Naive thymus-derived CD4-positive, alpha-beta T cell (primary cell): Measurements from ENCODE around the gene RFX7. TPM values are rescaled to one million over a fixed set of nuclear protein-coding genes. Genes with fewer than 3 reads are reported as not detected.
"Not testable (repeated sequence)": the region's sequence is repeated elsewhere in the genome, so short reads cannot be mapped to it uniquely, and the experiment has no call there.

ENCODE experiments used
- ATAC-seq: fragments of 150-1000 bp; cut with Tn5 transposase; 2 replicates; pipeline ENCODE4 v1.10.0; 2021; ENCODE audit warnings: mild to moderate bottlenecking, moderate library complexity
- CTCF ChIA-PET: fragments of 350-600 bp; sonication (Branson Sonifier 250); formaldehyde crosslinking; loops from one replicate; lab custom pipeline; 2021; ENCODE audit warnings: antibody characterized with exemption; lab: Charles Lee
- POLR2A ChIA-PET: fragments of 350-600 bp; sonication (Branson Sonifier 250); formaldehyde crosslinking; loops from one replicate; lab custom pipeline; 2021; ENCODE audit warnings: antibody characterized with exemption, inconsistent platforms; lab: Charles Lee
- DNase-seq, 9 donors: peaks; one replicate each; pipeline versions ENCODE4 v3.0.0 to v3.0.0-alpha.2; 2020 to 2022; ENCODE audit warnings: mixed read lengths in 1 of 9
- H3K27ac ChIP-seq: one replicate; pipeline ENCODE4 v1.7.0; 2013; ENCODE audit warnings: mild to moderate bottlenecking, low read depth, low read length, moderate library complexity
- H3K27me3 ChIP-seq, 2 donors: one replicate each; pipeline ENCODE4 v1.7.0; 2013; ENCODE audit warnings: low read length in 2 of 2, mild to moderate bottlenecking in 2 of 2, moderate library complexity in 2 of 2; ENCODE audit not compliant: control insufficient read depth in 2 of 2, insufficient read depth in 2 of 2
- H3K36me3 ChIP-seq, 3 experiments: 1 replicate in 2 of 3; 2 replicates in 1 of 3; pipeline ENCODE4 v1.7.0; 2013; ENCODE audit warnings: low read length in 3 of 3, mild to moderate bottlenecking in 3 of 3, moderate library complexity in 1 of 3; ENCODE audit not compliant: insufficient read depth in 3 of 3, control insufficient read depth in 2 of 3
- H3K4me1 ChIP-seq, 2 donors: one replicate each; pipeline ENCODE4 v1.7.0; 2013; ENCODE audit warnings: low read length in 2 of 2, mild to moderate bottlenecking in 2 of 2, moderate library complexity in 1 of 2; ENCODE audit not compliant: control insufficient read depth in 2 of 2, insufficient read depth in 2 of 2
- H3K4me3 ChIP-seq: 2 replicates; pipeline ENCODE4 v1.7.0; 2013; ENCODE audit warnings: mild to moderate bottlenecking, low read length
- H3K9me3 ChIP-seq, 3 experiments: 1 replicate in 2 of 3; 2 replicates in 1 of 3; pipeline ENCODE4 v1.7.0; 2013; ENCODE audit warnings: low read length in 3 of 3; ENCODE audit not compliant: control insufficient read depth in 2 of 3
- H3K27ac Mint-ChIP-seq, 9 donors: one replicate each; pipeline ENCODE4 v1.8.0; 2020 to 2022; ENCODE audit warnings: mixed read lengths in 9 of 9, mild to moderate bottlenecking in 8 of 9, moderate library complexity in 5 of 9, inconsistent platforms in 2 of 9
- H3K27me3 Mint-ChIP-seq, 5 donors: one replicate each; pipeline ENCODE4 v1.8.0; 2021 to 2022; ENCODE audit warnings: mixed read lengths in 5 of 5, mild to moderate bottlenecking in 1 of 5
- H3K36me3 Mint-ChIP-seq, 5 donors: one replicate each; pipeline ENCODE4 v1.8.0; 2020 to 2022; ENCODE audit warnings: mixed read lengths in 5 of 5, mild to moderate bottlenecking in 3 of 5, inconsistent platforms in 1 of 5
- H3K4me1 Mint-ChIP-seq, 7 donors: one replicate each; pipeline ENCODE4 v1.8.0; 2020 to 2022; ENCODE audit warnings: mixed read lengths in 7 of 7, mild to moderate bottlenecking in 3 of 7, inconsistent platforms in 1 of 7
- H3K4me3 Mint-ChIP-seq, 10 donors: one replicate each; pipeline ENCODE4 v1.8.0; 2020 to 2022; ENCODE audit warnings: mild to moderate bottlenecking in 10 of 10, mixed read lengths in 10 of 10, moderate library complexity in 6 of 10, inconsistent platforms in 2 of 10
- H3K9me3 Mint-ChIP-seq, 11 donors: one replicate each; pipeline ENCODE4 v1.8.0; 2020 to 2022; ENCODE audit warnings: mixed read lengths in 11 of 11, mild to moderate bottlenecking in 4 of 11, inconsistent platforms in 1 of 11, moderate library complexity in 1 of 11
- intact Hi-C, 2 donors: fragments of 100-400 bp; cut with micrococcal nuclease; formaldehyde crosslinking; loops; one replicate each; pipeline ENCODE4 v1.15.1; 2023
- polyA plus RNA-seq, 2 donors: library from polyadenylated mRNA; unstranded; fragments of 300-500 nt; fragmentation: Illumina TruSeq; gene quantifications; one replicate each; pipeline ENCODE4 v1.2.3, GENCODE V29; 2021
- total RNA-seq, 6 experiments: library from RNA in 5 of 6; stranded (reverse) in 5 of 6; gene quantifications; 1 replicate in 5 of 6; 2 replicates in 1 of 6; pipeline ENCODE4 v1.2.3 and lab custom pipeline; 2021 to 2026

RFX7 gene
- total and polyA plus RNA-seq, 7 experiments from 2014 or later: 4.1 to 48.7 (median 22.3) TPM

DNA sequence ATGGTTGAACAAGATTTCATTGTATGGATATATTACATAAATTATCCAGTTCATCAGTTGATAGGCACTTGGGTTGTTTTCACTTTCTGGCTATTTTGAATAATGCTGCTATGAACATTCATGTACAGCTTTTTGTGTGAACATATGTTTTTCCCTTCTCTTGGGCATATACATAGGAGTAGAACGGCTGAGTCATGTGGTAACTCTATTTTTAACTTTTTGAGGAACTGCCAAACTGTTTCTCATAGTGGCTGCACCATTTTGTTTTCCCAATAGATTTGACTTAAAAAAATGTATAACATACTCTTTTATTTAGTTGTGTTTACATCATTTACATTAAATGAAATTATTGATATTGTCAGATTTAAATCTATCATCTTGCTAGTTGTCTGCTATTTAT, 28.8 kb upstream of the RFX7 start:
- DNase-seq (no peak), ATAC-seq (no peak)
- Histone ChIP-seq H3K9me3 (peaks cover 0 to 7% (median 0%) of the 10 kb centered on the region in 3 experiments), H3K27me3 (no peaks in the 10 kb centered on the region), H3K4me1 (no peaks in the 10 kb centered on the region), H3K4me3 (no peak overlapping the region), H3K27ac (no peak overlapping the region), H3K36me3 (no peaks in the 10 kb centered on the region)
- Mint-ChIP-seq H3K4me3 (no peak overlapping the region), H3K9me3 (peaks cover 6 to 76% (median 36%) of the 10 kb centered on the region in 11 donors), H3K27me3 (peaks cover 0 to 23% (median 13%) of the 10 kb centered on the region in 5 donors), H3K4me1 (no peaks in the 10 kb centered on the region), H3K27ac (no peak overlapping the region), H3K36me3 (peaks cover 0 to 31% (median 12%) of the 10 kb centered on the region in 5 donors)
- intact Hi-C loops: no loop called here
- CTCF ChIA-PET: no interaction called here
- POLR2A ChIA-PET: no interaction called here

- H3K27me3 Mint-ChIP-seq: peaks cover 0 to 12% (median 5%) of the 10 kb centered on the region in 5 donors
- intact Hi-C loops, H3K4me1 Mint-ChIP-seq: not testable (repeated sequence)
Measured at GRCh38 chr15:56266465-56266864, 22.8 kb upstream of the RFX7 start.

DNA sequence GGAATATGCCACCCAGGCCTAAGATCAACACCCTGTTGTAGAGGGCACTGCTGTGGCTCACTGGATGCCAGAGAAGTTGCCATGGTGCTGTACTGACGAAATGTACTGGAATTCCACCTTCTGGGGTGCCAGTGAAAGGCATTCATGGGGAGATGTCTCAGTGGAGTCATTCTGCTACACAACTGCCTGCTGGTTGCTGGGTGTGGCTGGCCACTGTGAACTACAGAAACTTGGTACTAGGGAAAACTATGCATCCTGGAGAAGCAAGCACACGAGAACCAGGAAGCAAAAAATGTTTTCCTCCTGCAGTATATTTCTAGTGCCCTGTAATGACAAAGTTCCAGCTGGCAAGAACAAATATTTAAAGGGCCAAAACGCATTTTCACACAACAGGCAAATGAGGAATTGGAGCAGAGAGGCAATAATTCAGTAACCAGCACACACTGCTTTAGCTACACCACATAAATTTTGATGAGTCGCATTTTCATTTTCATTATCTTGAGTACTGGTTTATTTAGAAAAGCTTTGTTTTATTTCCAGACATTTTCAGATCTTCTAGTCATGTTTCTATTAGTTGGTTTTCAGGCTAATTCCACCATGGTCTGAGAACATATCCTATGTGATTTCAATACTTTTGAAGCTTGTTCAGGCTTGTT, 18.3 kb upstream of the RFX7 start:
- H3K9me3 Mint-ChIP-seq: peaks cover under 1 to 15% (median 6%) of the 10 kb centered on the region in 11 donors
- H3K4me3 ChIP-seq: no peak overlapping the region
- no peak overlapping the region for H3K27ac ChIP-seq
- peaks cover 0 to 3% (median 0%) of the 10 kb centered on the region in 7 donors for H3K4me1 Mint-ChIP-seq
- no peak for DNase-seq
- H3K27ac Mint-ChIP-seq: no peak overlapping the region
- intact Hi-C loops: no loop called here
- ChIA-PET CTCF (no interaction called here), POLR2A (interaction anchor here (0.6 kb wide), 1 partner anchor 915 kb away, joined by 3 read pairs; no protein-coding TSS in a partner anchor)
- H3K27me3 ChIP-seq: no peaks in the 10 kb centered on the region
- no peak overlapping the region for H3K4me3 Mint-ChIP-seq
- H3K36me3 Mint-ChIP-seq: peaks cover 0 to under 1% (median 0%) of the 10 kb centered on the region in 5 donors
- no peaks in the 10 kb centered on the region for H3K36me3 ChIP-seq
- H3K27me3 Mint-ChIP-seq: peaks cover 0 to 15% (median 5%) of the 10 kb centered on the region in 5 donors
- no peak for ATAC-seq
- no peaks in the 10 kb centered on the region for H3K9me3 ChIP-seq
- H3K4me1 ChIP-seq: no peaks in the 10 kb centered on the region

More at GRCh38 chr15:56266465-56266864, 22.8 kb upstream of the RFX7 start:
- H3K9me3 ChIP-seq, CTCF ChIA-PET, H3K27me3 ChIP-seq, H3K27ac ChIP-seq, H3K36me3 ChIP-seq, H3K4me3 ChIP-seq, H3K27ac Mint-ChIP-seq, POLR2A ChIA-PET, H3K4me1 ChIP-seq, H3K4me3 Mint-ChIP-seq, DNase-seq, ATAC-seq: not testable (repeated sequence)
- peaks cover 0 to 16% (median 8%) of the 10 kb centered on the region in 5 donors for H3K36me3 Mint-ChIP-seq
- peaks cover 2 to 38% (median 16%) of the 10 kb centered on the region in 11 donors for H3K9me3 Mint-ChIP-seq

DNA sequence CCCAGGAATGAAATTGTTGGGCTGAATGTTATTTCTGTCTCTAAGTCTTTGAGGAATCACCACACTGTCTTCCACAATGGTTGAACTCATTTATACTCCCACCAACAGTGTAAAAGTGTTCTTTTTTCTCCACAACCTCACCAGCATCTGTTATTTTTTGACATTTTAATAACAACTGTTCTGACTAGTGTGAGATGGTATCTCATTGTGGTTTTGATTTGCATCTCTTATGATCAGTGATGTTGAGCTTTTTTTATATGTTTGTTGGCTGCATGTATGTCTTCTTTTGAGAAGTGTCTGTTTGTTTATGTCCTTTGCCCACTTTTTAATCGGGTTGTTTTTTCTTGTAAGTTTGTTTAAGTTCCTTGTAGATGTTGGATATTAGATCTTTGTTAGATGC, 13.6 kb upstream of the RFX7 start:
- H3K27me3 Mint-ChIP-seq: peaks cover 17 to 44% (median 24%) of the 10 kb centered on the region in 5 donors
- H3K27ac Mint-ChIP-seq, H3K4me3 ChIP-seq, H3K36me3 ChIP-seq, H3K4me1 ChIP-seq, H3K9me3 ChIP-seq, intact Hi-C loops, H3K4me1 Mint-ChIP-seq, H3K27ac ChIP-seq, DNase-seq, ATAC-seq, H3K4me3 Mint-ChIP-seq, POLR2A ChIA-PET, H3K36me3 Mint-ChIP-seq, CTCF ChIA-PET, H3K27me3 ChIP-seq: not testable (repeated sequence)
- peaks cover 0 to 14% (median 3%) of the 10 kb centered on the region in 11 donors for H3K9me3 Mint-ChIP-seq

GRCh38 chr15:56254265-56254664, 10.6 kb upstream of the RFX7 start:
- Mint-ChIP-seq H3K9me3 (peaks cover 0 to 14% (median 2%) of the 10 kb centered on the region in 11 donors), H3K4me1 (peaks cover 0 to 3% (median 0%) of the 10 kb centered on the region in 7 donors), H3K27me3 (peaks cover 17 to 46% (median 33%) of the 10 kb centered on the region in 5 donors), H3K4me3 (no peak overlapping the region), H3K36me3 (no peaks in the 10 kb centered on the region), H3K27ac (no peak overlapping the region)
- ChIA-PET POLR2A (interaction anchor here (0.5 kb wide), 1 partner anchor 11 kb away, joined by 3 read pairs; no protein-coding TSS in a partner anchor), CTCF (no interaction called here)
- intact Hi-C loops: no loop called here
- no peak for DNase-seq
- Histone ChIP-seq H3K4me3 (no peak overlapping the region), H3K36me3 (no peaks in the 10 kb centered on the region), H3K9me3 (no peaks in the 10 kb centered on the region), H3K4me1 (no peaks in the 10 kb centered on the region), H3K27me3 (no peaks in the 10 kb centered on the region), H3K27ac (no peak overlapping the region)
- no peak for ATAC-seq

DNA sequence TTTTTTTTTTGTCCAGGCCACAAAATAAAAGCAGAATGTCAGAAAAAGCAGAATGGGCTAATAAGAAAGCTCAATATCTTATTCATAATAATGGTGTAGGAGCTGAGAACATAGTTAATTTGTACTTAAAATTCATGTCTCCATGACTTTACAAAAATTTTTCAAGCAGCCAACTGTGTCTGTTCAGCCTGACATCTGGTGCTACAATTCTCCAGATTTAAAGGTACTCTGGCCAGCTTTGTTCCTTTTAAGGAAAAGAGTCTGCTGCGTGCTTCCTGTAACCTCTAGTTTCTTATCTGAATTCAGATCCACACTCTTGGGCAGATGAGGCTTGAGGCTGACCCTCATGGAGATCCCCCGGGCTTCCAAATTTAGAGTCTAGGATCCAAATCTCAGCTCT, 8.7 kb upstream of the RFX7 start:
- Mint-ChIP-seq H3K36me3 (no peaks in the 10 kb centered on the region), H3K4me3 (no peak overlapping the region), H3K9me3 (no peaks in the 10 kb centered on the region), H3K27ac (no peak overlapping the region), H3K4me1 (peaks cover 0 to 3% (median 0%) of the 10 kb centered on the region in 7 donors), H3K27me3 (peaks cover 17 to 35% (median 30%) of the 10 kb centered on the region in 5 donors)
- ChIA-PET CTCF (interaction anchor here (0.6 to 0.8 kb wide), 2 partner anchors 8 to 198 kb away, joined by 3 read pairs; no protein-coding TSS in a partner anchor), POLR2A (no interaction called here)
- H3K36me3 ChIP-seq: no peaks in the 10 kb centered on the region
- no peaks in the 10 kb centered on the region for H3K9me3 ChIP-seq
- DNase-seq (no peak), ATAC-seq (no peak)
- no peaks in the 10 kb centered on the region for H3K4me1 ChIP-seq
- no peak overlapping the region for H3K4me3 ChIP-seq
- intact Hi-C loops: no loop called here
- no peak overlapping the region for H3K27ac ChIP-seq
- no peaks in the 10 kb centered on the region for H3K27me3 ChIP-seq
